ENCODE data around the gene SPTLC3.

The SPTLC3 gene

GRCh38 chr20:13183005-13183404 lies 174.2 kb downstream of the SPTLC3 start:
- no peak for DNase-seq

- no peak for DNase-seq
Measured at GRCh38 chr20:13186043-13186774, 177.4 kb downstream of the SPTLC3 start.

- DNase-seq, result no peak
Measured at GRCh38 chr20:13187899-13188298, 179.1 kb downstream of the SPTLC3 start.

GRCh38 chr20:13199279-13199678 lies 190.5 kb downstream of the SPTLC3 start:
- DNase-seq, result no peak

- DNase-seq, result no peak
Measured at GRCh38 chr20:13200767-13201500, 192.2 kb downstream of the SPTLC3 start.

GRCh38 chr20:13202565-13202964 lies 193.8 kb downstream of the SPTLC3 start:
- DNase-seq, result no peak

- DNase-seq, result no peak
Measured at GRCh38 chr20:13205425-13205824, 196.7 kb downstream of the SPTLC3 start.

- no peak for DNase-seq
Measured at GRCh38 chr20:13205848-13206434, 197.2 kb downstream of the SPTLC3 start.

- no peak for DNase-seq
Measured at GRCh38 chr20:13207016-13207415, 198.2 kb downstream of the SPTLC3 start.

GRCh38 chr20:13211956-13212618 lies 203.3 kb downstream of the SPTLC3 start:
- DNase-seq, result no peak

GRCh38 chr20:13212750-13213149 lies 204.0 kb downstream of the SPTLC3 start:
- DNase-seq, result no peak

GRCh38 chr20:13213335-13213734 lies 204.6 kb downstream of the SPTLC3 start:
- DNase-seq, result no peak

- no peak for DNase-seq
Measured at GRCh38 chr20:13216533-13216932, 207.8 kb downstream of the SPTLC3 start.

All from anterior cingulate cortex (tissue), 58 donors.